ENCODE data around the gene PLCB2.

Gene PLCB2

GRCh38 chr15:40307421-40308211 is at the start of gene PLCB2:
PLCB2 (minus strand) TSS chr15:40307935; CDS start chr15:40307672, 263 bp downstream.
- DNase-seq (ENCODE audit: low spot score), result no peak

- no peak for DNase-seq (ENCODE audit: low spot score)
Observed at GRCh38 chr15:40357246-40357645, 49.5 kb upstream of the PLCB2 start.

- DNase-seq (ENCODE audit: low spot score), result no peak
Observed at GRCh38 chr15:40355976-40356585, 48.3 kb upstream of the PLCB2 start.

GRCh38 chr15:40354408-40355171 is 46.9 kb upstream of the PLCB2 start:
- no peak for DNase-seq (ENCODE audit: low spot score)

GRCh38 chr15:40353697-40354096 is 46.0 kb upstream of the PLCB2 start:
- no peak for DNase-seq (ENCODE audit: low spot score)

- DNase-seq (ENCODE audit: low spot score), result no peak
Observed at GRCh38 chr15:40352281-40352901, 44.7 kb upstream of the PLCB2 start.

- no peak for DNase-seq (ENCODE audit: low spot score)
Observed at GRCh38 chr15:40349163-40349562, 41.4 kb upstream of the PLCB2 start.

- no peak for DNase-seq (ENCODE audit: low spot score)
Observed at GRCh38 chr15:40348474-40348870, 40.7 kb upstream of the PLCB2 start.

- no peak for DNase-seq (ENCODE audit: low spot score)
Observed at GRCh38 chr15:40347559-40348473, 40.1 kb upstream of the PLCB2 start.

- no peak for DNase-seq (ENCODE audit: low spot score)
Observed at GRCh38 chr15:40346579-40347558, 39.1 kb upstream of the PLCB2 start.

GRCh38 chr15:40345867-40346578 is 38.3 kb upstream of the PLCB2 start:
- no peak for DNase-seq (ENCODE audit: low spot score)

GRCh38 chr15:40345225-40345866 is 37.6 kb upstream of the PLCB2 start:
- no peak for DNase-seq (ENCODE audit: low spot score)

- DNase-seq (ENCODE audit: low spot score), result no peak
Observed at GRCh38 chr15:40344631-40345120, 36.9 kb upstream of the PLCB2 start.

GRCh38 chr15:40344217-40344616 is 36.5 kb upstream of the PLCB2 start:
- DNase-seq (ENCODE audit: low spot score), result no peak

GRCh38 chr15:40343512-40343911 is 35.8 kb upstream of the PLCB2 start:
- no peak for DNase-seq (ENCODE audit: low spot score)

- DNase-seq (ENCODE audit: low spot score), result no peak
Observed at GRCh38 chr15:40342416-40343320, 34.9 kb upstream of the PLCB2 start.

GRCh38 chr15:40340740-40341400 is 33.1 kb upstream of the PLCB2 start, which contains the start of gene CCDC9B:
CCDC9B (minus strand) TSS chr15:40340939; CDS start chr15:40340819, 120 bp downstream.
- DNase-seq (ENCODE audit: low spot score), result peak; percentile 86
